Hindlimb muscle (tissue), 1 donor: Measurements from ENCODE around the gene KLC4. TPM values are rescaled to one million over a fixed set of nuclear protein-coding genes. Genes with fewer than 3 reads are reported as not detected.
"Not testable (repeated sequence)": the region's sequence is repeated elsewhere in the genome, so short reads cannot be mapped to it uniquely, and the experiment has no call there.

Source experiments
- DNase-seq: peaks from one replicate; pipeline ENCODE4 v3.0.0-alpha.2; 2013
- polyA plus RNA-seq: library from polyadenylated mRNA; unstranded; fragments of 120-200 nt; gene quantifications from one replicate; pipeline ENCODE4 v1.2.1, GENCODE V29; 2013; ENCODE audit not compliant: insufficient read length

Gene KLC4
- polyA plus RNA-seq, 1 donor = 28.5 TPM

- DNase-seq = no peak
Measured at GRCh38 chr6:43036712-43037111, 22.7 kb upstream of the KLC4 start.

GRCh38 chr6:43037197-43037596 lies 22.2 kb upstream of the KLC4 start:
- no peak for DNase-seq

- no peak for DNase-seq
Measured at GRCh38 chr6:43037706-43038105, 21.7 kb upstream of the KLC4 start.

GRCh38 chr6:43038727-43039126 lies 20.7 kb upstream of the KLC4 start:
- no peak for DNase-seq

- DNase-seq = no peak
Measured at GRCh38 chr6:43040542-43041257, 18.7 kb upstream of the KLC4 start.

- DNase-seq = not testable (repeated sequence)
Measured at GRCh38 chr6:43041475-43041874, 18.0 kb upstream of the KLC4 start.

GRCh38 chr6:43043310-43043709 lies 16.1 kb upstream of the KLC4 start:
- no peak for DNase-seq

GRCh38 chr6:43045371-43045930 lies 14.0 kb upstream of the KLC4 start:
- no peak for DNase-seq

GRCh38 chr6:43047998-43048397 lies 11.4 kb upstream of the KLC4 start:
- no peak for DNase-seq

- DNase-seq = no peak
Measured at GRCh38 chr6:43050981-43051380, 8.4 kb upstream of the KLC4 start.

- DNase-seq = no peak
Measured at GRCh38 chr6:43052225-43052841, 7.1 kb upstream of the KLC4 start.

- DNase-seq = peak; percentile 54
Measured at GRCh38 chr6:43052842-43053544, 6.4 kb upstream of the KLC4 start.

- DNase-seq = peak; percentile 96
Measured at GRCh38 chr6:43053545-43054205, 5.8 kb upstream of the KLC4 start, which contains the start of gene CUL7. Gene CUL7 (minus strand): TSS chr6:43053851. CDS start chr6:43052788, 1,063 bp downstream.

GRCh38 chr6:43054206-43054943 lies 5.1 kb upstream of the KLC4 start:
- DNase-seq = no peak

GRCh38 chr6:43055966-43056365 lies 3.5 kb upstream of the KLC4 start:
- no peak for DNase-seq

GRCh38 chr6:43058531-43058930 lies 900 bp upstream of the KLC4 start:
- no peak for DNase-seq

GRCh38 chr6:43060034-43060754 lies 763 bp downstream of the KLC4 start:
- DNase-seq = no peak

- no peak for DNase-seq
Measured at GRCh38 chr6:43060755-43061633, 1.6 kb downstream of the KLC4 start.

GRCh38 chr6:43061861-43062260 lies 2.4 kb downstream of the KLC4 start:
- no peak for DNase-seq

- DNase-seq = no peak
Measured at GRCh38 chr6:43062818-43063217, 3.4 kb downstream of the KLC4 start.
